HepG2 (cell line): Measurements from ENCODE around the gene METAP1D. TPM values are rescaled to one million over a fixed set of nuclear protein-coding genes. Genes with fewer than 3 reads are reported as not detected.

ENCODE experiments used
- ATAC-seq: fragments of 200-7000 bp; cut with Tn5 transposase; 3 replicates; pipeline ENCODE4 v1.9.1; 2020; ENCODE audit warnings: mild to moderate bottlenecking, moderate library complexity
- BruUV-seq: library from RNA; stranded (reverse); fragments of 400-500 nt; replicated peaks from 2 replicates; lab custom pipeline; 2021; lab: Mats Ljungman, UMichigan
- CTCF ChIA-PET: fragments of 300-600 bp; formaldehyde crosslinking; extraction: SDS; loops from one replicate; lab custom pipeline; 2021; ENCODE audit warnings: low total read pairs, inconsistent platforms, low intra/inter-chr PET ratio; lab: Yijun Ruan, JAX
- POLR2A ChIA-PET: fragments of 350-600 bp; sonication (Branson Sonifier 250); formaldehyde crosslinking; loops from one replicate; lab custom pipeline; 2020; ENCODE audit warnings: antibody characterized with exemption, inconsistent platforms; lab: Yijun Ruan, JAX
- DNase-seq: peaks from one replicate; pipeline ENCODE4 v3.0.0-alpha.2; 2015; ENCODE audit warnings: low spot score
- FAIRE-seq: peaks from 3 replicates; lab custom pipeline; 2011; peaks lifted over from hg19 to GRCh38; lab: Jason Lieb, UNC
- H2AFZ ChIP-seq: one replicate; pipeline ENCODE4 v1.6.1; 2011; ENCODE audit warnings: low read length, inconsistent platforms
- H3K27ac ChIP-seq: fragments of 300-600 bp; 3 replicates; pipeline ENCODE4 v1.8.0; 2011; ENCODE audit warnings: mixed run types, mild to moderate bottlenecking, mixed read lengths, low read length, inconsistent platforms; ENCODE audit not compliant: insufficient read depth; ENCODE audit errors: extremely low read length
- H3K27me3 ChIP-seq, 2 experiments: fragments of 200-600 bp in 1 of 2; 2 replicates in 1 of 2; 3 replicates in 1 of 2; pipeline versions ENCODE4 v1.6.0 to v1.8.0; 2011; ENCODE audit warnings: low read length in 2 of 2, mild to moderate bottlenecking in 2 of 2, moderate library complexity in 2 of 2, inconsistent platforms in 1 of 2; ENCODE audit not compliant: insufficient read depth in 2 of 2, control insufficient read depth in 1 of 2
- H3K36me3 ChIP-seq, 2 experiments: fragments of 200-600 bp in 1 of 2; replicated peaks in 1 of 2; 2 replicates in 1 of 2; 3 replicates in 1 of 2; pipeline versions ENCODE4 v1.5.1 to v1.8.0; 2011; ENCODE audit warnings: low read length in 2 of 2, inconsistent platforms in 1 of 2; ENCODE audit not compliant: insufficient read depth in 2 of 2, control insufficient read depth in 1 of 2
- H3K4me1 ChIP-seq: 2 replicates; pipeline ENCODE4 v1.5.1; 2012; ENCODE audit warnings: low read length, inconsistent platforms; ENCODE audit not compliant: insufficient read depth
- H3K4me2 ChIP-seq: 2 replicates; pipeline ENCODE4 v1.6.0; 2011; ENCODE audit warnings: low read depth, low read length, inconsistent platforms
- H3K4me3 ChIP-seq, 3 experiments: fragments of 200-600 bp in 1 of 3; sonication (generic), shearing (Covaris generic) in 1 of 3; replicated peaks in 1 of 3; 2 replicates each; pipeline ENCODE4 v1.5.1; 2011 to 2016; ENCODE audit warnings: low read length in 3 of 3, inconsistent platforms in 2 of 3, low read depth in 2 of 3, mild to moderate bottlenecking in 2 of 3, control low read depth in 1 of 3, mixed read lengths in 1 of 3; ENCODE audit not compliant: insufficient read depth in 1 of 3
- H3K79me2 ChIP-seq: one replicate; pipeline ENCODE4 v1.6.1; 2011; ENCODE audit warnings: low read length, inconsistent platforms; ENCODE audit not compliant: insufficient read depth
- H3K9ac ChIP-seq: 2 replicates; pipeline ENCODE4 v1.6.0; 2011; ENCODE audit warnings: mild to moderate bottlenecking, low read depth, low read length, inconsistent platforms; ENCODE audit not compliant: insufficient read depth
- H3K9me3 ChIP-seq: 2 replicates; pipeline ENCODE4 v1.5.1; 2012; ENCODE audit warnings: mild to moderate bottlenecking, low read length
- H4K20me1 ChIP-seq: 2 replicates; pipeline ENCODE4 v1.6.0; 2011; ENCODE audit warnings: inconsistent platforms, mild to moderate bottlenecking, low read length, moderate library complexity; ENCODE audit not compliant: insufficient read depth
- ATF4 ChIP-seq, 2 experiments: fragments of 450-650 bp in 1 of 2; sonication (generic) in 1 of 2; formaldehyde crosslinking; IDR thresholded peaks; 2 replicates each; pipeline versions ENCODE4 v1.5.0 to v1.8.0; 2020 to 2022; ENCODE audit warnings: mild to moderate bottlenecking in 1 of 2, missing genetic modification reagents in 1 of 2
- KDM6A ChIP-seq: IDR thresholded peaks from 2 replicates; pipeline ENCODE4 v1.6.1; 2016; ENCODE audit warnings: low read depth
- REXO4 ChIP-seq: sonication (generic); formaldehyde crosslinking; IDR thresholded peaks from 2 replicates; pipeline ENCODE4 v1.8.0; 2022; ENCODE audit warnings: missing genetic modification reagents, mild to moderate bottlenecking, borderline replicate concordance
- TIGD3 ChIP-seq: sonication (generic); formaldehyde crosslinking; IDR thresholded peaks from 2 replicates; pipeline ENCODE4 v1.5.1; 2020; ENCODE audit warnings: mild to moderate bottlenecking, missing genetic modification reagents, borderline replicate concordance
- ZNF460 ChIP-seq: sonication (generic); formaldehyde crosslinking; IDR thresholded peaks from 2 replicates; pipeline ENCODE4 v1.5.1; 2020; ENCODE audit warnings: missing genetic modification reagents, mild to moderate bottlenecking, borderline replicate concordance
- ZNF580 ChIP-seq: IDR thresholded peaks from 2 replicates; pipeline ENCODE4 v1.6.1; 2016; ENCODE audit warnings: low read depth, borderline replicate concordance
- WGBS: methylation state at CpG from one replicate; pipeline ENCODE4 v1.1.6; 2017; ENCODE audit warnings: low lambda C conversion rate; 5-methylcytosine and 5-hydroxymethylcytosine counted together
- in situ Hi-C: cut with HindIII; loops from 2 replicates; pipeline ENCODE4 v1.10.0; 2017; ENCODE audit warnings: low pct_unique_long_range_greater_than_20kb; ENCODE audit not compliant: extremely low pct_ligation_motif_present
- intact Hi-C: fragments of 100-400 bp; cut with micrococcal nuclease; formaldehyde crosslinking; loops from one replicate; pipeline ENCODE4 v1.10.0; 2022; ENCODE audit not compliant: unreplicated experiment
- polyA plus RNA-seq, 8 experiments: library from polyadenylated mRNA; depleted of rRNA in 3 of 8; stranded (reverse) in 7 of 8; unstranded in 1 of 8; fragments of >200 nt; fragmentation: Illumina TruSeq in 4 of 8; extraction: Trizol in 4 of 8; gene quantifications; 2 replicates each; pipeline versions ENCODE4 v1.2.1 to v1.2.3, GENCODE V29; 2011 to 2016; ENCODE audit warnings: low read depth in 4 of 8, missing spikeins in 1 of 8, mixed read lengths in 1 of 8; ENCODE audit not compliant: insufficient read depth in 1 of 8
- total RNA-seq, 5 experiments: library from RNA; depleted of rRNA; stranded (reverse); fragments of >200 nt; fragmentation: Illumina TruSeq; extraction: Trizol; gene quantifications; 2 replicates each; pipeline ENCODE4 v1.2.3, GENCODE V29; 2016; ENCODE audit warnings: low read depth in 1 of 5

Gene METAP1D
- total and polyA plus RNA-seq, 2 of the 13 experiments (the other 11 are each of a cell fraction or from before 2014, with no cell fraction given): 14.7 to 21.6 TPM

- POLR2A ChIA-PET: interaction anchor here (1.5 kb wide), 1 partner anchor 10 kb away, joined by 4 read pairs; no protein-coding TSS in a partner anchor
These were observed 62.8 kb downstream of the METAP1D start for GRCh38 chr2:172062402-172063004.

More at GRCh38 chr2:172062402-172063004, 62.8 kb downstream of the METAP1D start:
- H3K36me3 ChIP-seq: peaks cover 3 to 5% of the 10 kb centered on the region in 2 experiments; a peak in 4 of 5 replicates
- DNase-seq (no peak), ATAC-seq (no peak), FAIRE-seq (no peak)
- BruUV-seq: no TSS peak
- no peaks in the 10 kb centered on the region for H4K20me1 ChIP-seq
- in situ Hi-C loops (no loop called here), intact Hi-C loops (no loop called here)
- no peak overlapping the region for H3K27ac ChIP-seq
- CTCF ChIA-PET: no interaction called here
- peaks cover 5% of the 10 kb centered on the region; the same call in 1 of the 2 replicates for H3K4me1 ChIP-seq
- no peak overlapping the region for H3K4me3 ChIP-seq
- TF ChIP-seq REXO4: no peak
- TF ChIP-seq KDM6A (CRISPR knock-in tag): no peak
- no peak for TF ChIP-seq ZNF460 (CRISPR knock-in tag)
- TF ChIP-seq ZNF580: no peak
- TF ChIP-seq ATF4 (CRISPR knock-in tag; IDR thresholded peaks at IDR 0.05): no peak
- TF ChIP-seq TIGD3: no peak
- no peak overlapping the region for H2AFZ ChIP-seq
- no peaks in the 10 kb centered on the region for H3K79me2 ChIP-seq
- WGBS: 100% methylated on average over 1 of the region's 1 CpG
- H3K4me2 ChIP-seq: no peak overlapping the region
- no peaks in the 10 kb centered on the region for H3K9me3 ChIP-seq
- H3K27me3 ChIP-seq: no peaks in the 10 kb centered on the region
- H3K9ac ChIP-seq: no peak overlapping the region
